Measurements from ENCODE around the gene ZBTB16.

DNA sequence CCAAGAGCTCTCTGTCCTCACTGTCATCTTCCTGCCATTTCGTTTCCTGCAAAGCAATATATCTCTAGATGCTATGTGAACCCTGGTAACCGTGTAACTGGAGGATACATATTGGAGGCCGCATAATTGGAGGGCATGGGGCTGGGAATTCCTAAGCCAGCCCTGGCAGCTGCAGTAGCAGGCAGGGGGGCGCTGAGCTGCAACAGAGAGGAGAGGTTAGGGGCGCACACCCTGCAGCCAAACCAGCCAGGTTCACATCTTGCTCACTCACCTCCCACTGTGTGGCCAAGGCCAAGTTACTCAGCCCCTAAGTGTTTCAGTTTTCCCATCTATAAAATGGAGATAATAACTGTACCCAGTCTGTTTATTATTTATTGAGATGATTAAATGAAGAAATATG, 39.9 kb upstream of the ZBTB16 start:
- TF ChIP-seq, protein P1, sequence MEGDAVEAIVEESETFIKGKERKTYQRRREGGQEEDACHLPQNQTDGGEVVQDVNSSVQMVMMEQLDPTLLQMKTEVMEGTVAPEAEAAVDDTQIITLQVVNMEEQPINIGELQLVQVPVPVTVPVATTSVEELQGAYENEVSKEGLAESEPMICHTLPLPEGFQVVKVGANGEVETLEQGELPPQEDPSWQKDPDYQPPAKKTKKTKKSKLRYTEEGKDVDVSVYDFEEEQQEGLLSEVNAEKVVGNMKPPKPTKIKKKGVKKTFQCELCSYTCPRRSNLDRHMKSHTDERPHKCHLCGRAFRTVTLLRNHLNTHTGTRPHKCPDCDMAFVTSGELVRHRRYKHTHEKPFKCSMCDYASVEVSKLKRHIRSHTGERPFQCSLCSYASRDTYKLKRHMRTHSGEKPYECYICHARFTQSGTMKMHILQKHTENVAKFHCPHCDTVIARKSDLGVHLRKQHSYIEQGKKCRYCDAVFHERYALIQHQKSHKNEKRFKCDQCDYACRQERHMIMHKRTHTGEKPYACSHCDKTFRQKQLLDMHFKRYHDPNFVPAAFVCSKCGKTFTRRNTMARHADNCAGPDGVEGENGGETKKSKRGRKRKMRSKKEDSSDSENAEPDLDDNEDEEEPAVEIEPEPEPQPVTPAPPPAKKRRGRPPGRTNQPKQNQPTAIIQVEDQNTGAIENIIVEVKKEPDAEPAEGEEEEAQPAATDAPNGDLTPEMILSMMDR (IDR thresholded peaks at IDR 0.05) = no peak
- no peak for TF ChIP-seq ZFX (IDR thresholded peaks at IDR 0.05; ENCODE audit: borderline replicate concordance)
